AG09309 (cell line): ENCODE results near the gene ACIN1.
"Not testable (repeated sequence)": the region's sequence is repeated elsewhere in the genome, so short reads cannot be mapped to it uniquely, and the experiment has no call there.

ENCODE experiments used
- DNase-seq: peaks from one replicate; pipeline ENCODE4 v3.0.0-alpha.2; 2010; ENCODE audit warnings: low read depth
- H3K4me3 ChIP-seq: 2 replicates; pipeline ENCODE4 v1.5.1; 2011; ENCODE audit warnings: mild to moderate bottlenecking, low read depth, low read length, moderate library complexity; ENCODE audit not compliant: control insufficient read depth
- TF ChIP-seq, protein P1 (sequence below): IDR thresholded peaks from 2 replicates; pipeline ENCODE4 v1.5.1; 2011; ENCODE audit warnings: mild to moderate bottlenecking, low read depth, low read length, inconsistent platforms; ENCODE audit not compliant: insufficient read depth, control insufficient read depth; ENCODE audit errors: missing control alignments

ACIN1 gene

DNA sequence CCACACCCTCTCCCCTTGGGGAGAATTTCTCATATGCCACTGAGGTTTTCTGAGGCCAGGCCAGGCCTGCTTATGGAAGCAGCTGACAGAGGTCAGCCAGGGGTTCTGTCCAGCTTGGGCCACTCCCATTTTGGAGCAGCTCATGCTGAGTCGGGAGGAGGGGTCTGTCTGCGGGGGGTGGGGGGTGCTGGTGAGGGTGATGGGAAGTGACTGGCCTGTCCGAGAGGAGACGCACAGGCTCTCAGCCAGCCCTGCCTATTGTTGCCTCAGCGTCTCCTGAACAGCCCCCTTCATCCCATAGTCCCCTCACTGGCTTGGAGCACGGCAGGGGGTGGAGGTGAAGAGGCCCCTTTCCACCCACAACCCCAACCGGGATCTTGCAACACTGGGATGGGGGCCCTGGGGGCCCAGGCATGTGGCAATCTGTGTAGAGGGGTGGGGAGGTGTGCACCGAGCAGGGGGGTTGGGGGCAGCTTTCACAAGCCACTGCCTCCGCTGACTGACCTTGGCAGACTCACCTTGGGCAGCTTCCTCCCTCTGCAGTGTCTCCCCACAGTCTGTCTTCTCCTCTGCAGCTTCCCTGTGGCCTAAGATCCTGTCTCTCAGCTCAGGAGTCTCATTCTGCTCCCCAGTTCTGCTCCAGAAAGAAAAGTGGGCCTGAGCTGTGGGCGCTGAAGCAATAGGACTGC lies 18.6 kb upstream of the ACIN1 start:
- DNase-seq: no peak
- no peak overlapping the region for H3K4me3 ChIP-seq
- TF ChIP-seq, protein P1, sequence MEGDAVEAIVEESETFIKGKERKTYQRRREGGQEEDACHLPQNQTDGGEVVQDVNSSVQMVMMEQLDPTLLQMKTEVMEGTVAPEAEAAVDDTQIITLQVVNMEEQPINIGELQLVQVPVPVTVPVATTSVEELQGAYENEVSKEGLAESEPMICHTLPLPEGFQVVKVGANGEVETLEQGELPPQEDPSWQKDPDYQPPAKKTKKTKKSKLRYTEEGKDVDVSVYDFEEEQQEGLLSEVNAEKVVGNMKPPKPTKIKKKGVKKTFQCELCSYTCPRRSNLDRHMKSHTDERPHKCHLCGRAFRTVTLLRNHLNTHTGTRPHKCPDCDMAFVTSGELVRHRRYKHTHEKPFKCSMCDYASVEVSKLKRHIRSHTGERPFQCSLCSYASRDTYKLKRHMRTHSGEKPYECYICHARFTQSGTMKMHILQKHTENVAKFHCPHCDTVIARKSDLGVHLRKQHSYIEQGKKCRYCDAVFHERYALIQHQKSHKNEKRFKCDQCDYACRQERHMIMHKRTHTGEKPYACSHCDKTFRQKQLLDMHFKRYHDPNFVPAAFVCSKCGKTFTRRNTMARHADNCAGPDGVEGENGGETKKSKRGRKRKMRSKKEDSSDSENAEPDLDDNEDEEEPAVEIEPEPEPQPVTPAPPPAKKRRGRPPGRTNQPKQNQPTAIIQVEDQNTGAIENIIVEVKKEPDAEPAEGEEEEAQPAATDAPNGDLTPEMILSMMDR: no peak

DNA sequence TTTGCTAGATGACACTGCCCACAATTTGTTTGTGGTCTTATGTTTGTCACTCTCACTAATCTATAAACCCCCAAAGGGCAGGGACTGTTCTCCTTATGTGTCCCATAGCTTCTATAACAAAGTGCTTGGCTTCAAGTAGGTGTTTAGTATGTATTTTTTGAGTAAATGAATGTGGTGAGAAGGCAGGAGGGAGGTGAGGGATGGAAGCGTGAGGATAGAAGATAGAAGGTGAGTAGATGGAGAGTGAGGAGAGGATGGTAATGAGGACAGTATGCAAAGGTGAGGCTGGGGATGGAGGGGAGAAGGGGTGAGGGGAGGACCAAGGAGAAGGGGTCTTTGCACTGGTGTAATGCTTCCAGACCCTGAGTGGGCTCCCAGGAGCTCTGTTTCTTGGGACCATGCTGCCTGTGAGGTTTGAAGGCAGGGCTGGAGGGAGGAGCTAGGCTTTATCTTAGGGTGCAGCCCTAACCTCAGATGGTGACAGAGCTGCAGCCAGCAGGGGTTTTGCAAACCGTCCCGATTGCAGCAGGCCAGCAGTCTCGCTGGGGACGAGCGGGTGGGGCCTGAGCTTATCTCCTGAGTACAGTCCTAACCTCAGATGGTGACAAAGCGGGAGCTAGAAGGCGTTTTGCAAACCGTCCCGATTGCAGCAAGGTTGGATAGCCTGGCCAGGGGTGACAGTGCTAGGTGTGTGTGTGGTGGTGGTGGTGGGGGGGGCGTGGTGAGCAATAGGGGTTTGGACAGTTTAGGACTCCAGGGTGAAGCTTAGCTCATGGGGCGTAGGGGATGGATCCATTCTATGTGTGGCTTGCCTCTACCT lies 17.6 kb upstream of the ACIN1 start:
- TF ChIP-seq, protein P1: no peak
- no peak overlapping the region for H3K4me3 ChIP-seq
- no peak for DNase-seq

DNA sequence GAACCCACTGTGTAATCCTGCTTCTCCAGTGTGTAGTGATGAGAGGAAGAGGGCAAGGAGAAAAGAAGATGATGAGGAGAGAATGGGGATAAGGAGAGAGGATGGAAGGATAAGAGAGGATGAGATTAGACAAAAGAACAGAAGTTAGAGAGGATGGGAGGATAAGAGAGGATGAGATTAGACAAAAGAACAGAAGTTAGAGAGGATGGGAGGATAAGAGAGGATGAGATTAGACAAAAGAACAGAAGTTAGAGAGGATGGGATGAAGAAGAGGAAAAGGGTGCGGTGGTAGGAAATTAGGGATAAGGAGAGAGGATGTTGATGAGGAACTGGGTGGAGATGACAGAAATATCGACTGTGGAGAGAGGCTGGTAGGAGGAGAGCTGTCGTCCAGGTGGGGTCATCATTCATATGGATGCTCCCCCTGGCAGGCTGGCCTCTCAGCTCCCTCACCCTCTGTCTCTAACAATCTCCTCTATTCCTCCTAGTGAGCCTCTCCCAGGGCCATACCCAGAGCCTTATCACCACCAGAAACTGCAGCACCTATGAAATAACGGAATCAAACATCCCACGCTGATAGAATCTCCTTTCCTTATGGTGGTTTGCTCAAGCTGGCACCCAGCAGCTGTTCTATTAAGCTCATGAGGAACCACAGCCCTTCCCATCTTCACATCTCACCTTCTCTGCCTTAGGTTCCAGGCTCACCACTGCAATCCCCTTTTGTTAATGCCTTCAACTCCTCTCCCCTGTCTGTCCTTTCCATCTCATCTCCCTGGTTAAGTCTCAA lies 15.8 kb upstream of the ACIN1 start:
- DNase-seq: no peak
- H3K4me3 ChIP-seq: no peak overlapping the region
- TF ChIP-seq, protein P1: no peak

DNA sequence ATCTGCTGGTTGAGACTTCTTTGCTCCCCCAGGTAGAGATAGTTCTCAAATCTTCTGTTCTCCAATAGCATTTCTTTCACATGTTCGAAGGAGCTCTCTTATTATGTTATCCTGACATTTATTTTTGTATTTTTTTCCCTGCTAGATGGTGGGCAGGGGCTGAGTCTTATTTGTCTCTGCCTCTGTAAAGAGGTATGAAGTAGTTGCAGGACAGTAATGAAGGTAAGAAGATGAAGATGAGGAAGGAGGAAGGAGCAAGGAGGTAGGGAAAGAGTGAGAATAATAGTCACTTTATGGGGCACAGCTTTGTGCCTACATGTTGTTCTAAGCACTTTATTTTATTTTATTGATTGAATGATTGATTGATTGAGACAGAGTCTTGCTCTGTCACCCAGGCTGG lies 14.8 kb upstream of the ACIN1 start:
- no peak overlapping the region for H3K4me3 ChIP-seq
- TF ChIP-seq, protein P1: no peak
- DNase-seq: no peak

DNA sequence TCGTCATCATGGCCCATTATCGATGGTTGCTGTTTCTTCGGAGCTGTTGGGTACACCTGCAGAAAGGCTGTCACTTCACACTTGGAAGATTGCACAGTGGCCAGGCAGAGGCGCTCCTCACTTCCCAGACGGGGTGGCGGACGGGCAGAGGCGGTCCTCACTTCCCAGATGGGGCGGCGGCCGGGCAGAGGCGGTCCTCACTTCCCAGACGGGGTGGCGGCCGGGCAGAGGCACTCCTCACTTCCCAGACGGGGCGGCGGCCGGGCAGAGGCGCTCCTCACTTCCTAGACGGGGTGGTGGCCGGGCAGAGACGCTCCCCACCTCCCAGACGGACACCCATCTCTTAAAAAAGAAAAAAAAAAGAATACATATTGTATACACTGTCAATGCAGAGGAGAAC lies 13.2 kb upstream of the ACIN1 start:
- H3K4me3 ChIP-seq, DNase-seq: not testable (repeated sequence)

DNA sequence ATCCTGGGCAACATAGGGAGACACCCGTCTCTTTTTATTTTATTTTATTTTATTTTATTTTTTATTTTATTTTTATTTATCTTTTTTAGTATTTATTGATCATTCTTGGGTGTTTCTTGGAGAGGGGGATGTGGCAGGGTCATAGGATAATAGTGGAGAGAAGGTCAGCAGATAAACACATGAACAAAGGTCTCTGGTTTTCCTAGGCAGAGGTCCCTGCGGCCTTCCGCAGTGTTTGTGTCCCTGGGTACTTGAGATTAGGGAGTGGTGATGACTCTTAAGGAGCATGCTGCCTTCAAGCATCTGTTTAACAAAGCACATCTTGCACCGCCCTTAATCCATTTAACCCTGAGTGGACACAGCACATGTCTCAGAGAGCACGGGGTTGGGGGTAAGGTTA lies 12.7 kb upstream of the ACIN1 start:
- DNase-seq, H3K4me3 ChIP-seq: not testable (repeated sequence)

DNA sequence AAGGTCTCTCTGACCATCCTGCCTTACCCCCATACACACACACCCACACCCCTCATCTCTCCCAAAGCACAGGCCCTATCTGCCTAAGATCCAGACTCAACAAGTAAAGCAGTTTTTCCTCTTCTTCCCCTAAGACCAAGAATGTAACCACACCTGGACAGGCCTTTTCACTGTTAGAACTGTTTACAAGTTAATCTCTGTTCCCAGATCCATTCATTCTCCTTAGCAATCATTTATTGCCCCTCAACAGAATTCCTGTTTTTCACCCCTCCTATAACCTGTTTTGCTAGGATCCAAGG lies 11.8 kb upstream of the ACIN1 start:
- TF ChIP-seq, protein P1: no peak
- no peak overlapping the region for H3K4me3 ChIP-seq
- DNase-seq: no peak
